IPS-20b (cell line): Measurements from ENCODE around the gene VIM.

Source experiments
- H3K27ac ChIP-seq: one replicate; pipeline ENCODE4 v1.5.1; 2013; ENCODE audit warnings: low read length
- H3K27me3 ChIP-seq: 2 replicates; pipeline ENCODE4 v1.6.1; 2013; ENCODE audit warnings: mild to moderate bottlenecking, low read length, inconsistent platforms; ENCODE audit not compliant: insufficient read depth
- H3K36me3 ChIP-seq: 2 replicates; pipeline ENCODE4 v1.6.1; 2013; ENCODE audit warnings: low read depth, mild to moderate bottlenecking, inconsistent platforms, low read length, moderate library complexity; ENCODE audit not compliant: insufficient read depth
- H3K4me1 ChIP-seq: 2 replicates; pipeline ENCODE4 v1.6.1; 2013; ENCODE audit warnings: mild to moderate bottlenecking, control low read depth, inconsistent platforms, low read length, moderate library complexity; ENCODE audit not compliant: insufficient read depth
- H3K4me3 ChIP-seq: 2 replicates; pipeline ENCODE4 v1.5.1; 2013; ENCODE audit warnings: mild to moderate bottlenecking, low read length, inconsistent platforms
- H3K9ac ChIP-seq: 2 replicates; pipeline ENCODE4 v1.6.1; 2013; ENCODE audit warnings: low read depth, mild to moderate bottlenecking, inconsistent platforms, low read length, moderate library complexity
- H3K9me3 ChIP-seq: 2 replicates; pipeline ENCODE4 v1.6.1; 2013; ENCODE audit warnings: mild to moderate bottlenecking, low read depth, low read length, inconsistent platforms; ENCODE audit not compliant: insufficient read depth

The VIM gene

DNA sequence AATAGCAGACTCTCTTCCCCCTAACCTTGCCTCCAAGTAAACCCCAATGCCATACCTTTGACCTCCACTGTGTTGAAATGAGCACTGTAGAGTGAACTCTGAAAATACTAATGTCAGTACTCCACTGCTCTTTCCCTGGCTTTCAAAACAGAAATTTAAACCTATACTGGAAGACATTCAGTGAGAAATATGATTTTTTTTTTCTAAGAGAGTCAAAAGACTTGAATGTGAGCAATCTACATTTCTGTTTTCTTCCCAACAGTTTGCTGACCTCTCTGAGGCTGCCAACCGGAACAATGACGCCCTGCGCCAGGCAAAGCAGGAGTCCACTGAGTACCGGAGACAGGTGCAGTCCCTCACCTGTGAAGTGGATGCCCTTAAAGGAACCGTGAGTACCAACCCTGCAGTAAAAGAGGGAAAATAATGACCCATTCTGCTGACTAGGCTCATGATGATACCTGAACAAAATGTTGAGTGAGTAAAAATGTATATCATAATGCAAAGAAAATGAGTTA is 6.4 kb downstream of the VIM start:
- Histone ChIP-seq H3K4me1 (peaks cover 6% of the 10 kb centered on the region; the same call in 1 of the 2 replicates), H3K27ac (no peak overlapping the region), H3K27me3 (peaks cover 3% of the 10 kb centered on the region; the same call in 1 of the 2 replicates), H3K9me3 (no peaks in the 10 kb centered on the region), H3K9ac (no peak overlapping the region), H3K36me3 (peaks cover 76% of the 10 kb centered on the region), H3K4me3 (no peak overlapping the region)

DNA sequence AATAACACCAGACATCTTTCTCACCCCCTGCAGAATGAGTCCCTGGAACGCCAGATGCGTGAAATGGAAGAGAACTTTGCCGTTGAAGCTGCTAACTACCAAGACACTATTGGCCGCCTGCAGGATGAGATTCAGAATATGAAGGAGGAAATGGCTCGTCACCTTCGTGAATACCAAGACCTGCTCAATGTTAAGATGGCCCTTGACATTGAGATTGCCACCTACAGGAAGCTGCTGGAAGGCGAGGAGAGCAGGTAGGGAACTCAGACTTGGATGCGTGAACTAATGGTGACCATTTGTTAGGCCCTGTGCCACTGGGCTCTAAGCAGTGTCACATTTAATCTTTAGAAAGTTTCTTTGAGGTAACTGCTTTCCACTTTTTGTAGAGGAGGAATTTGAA is 7.1 kb downstream of the VIM start:
- peaks cover 6% of the 10 kb centered on the region; the same call in 1 of the 2 replicates for H3K4me1 ChIP-seq
- peaks cover 76% of the 10 kb centered on the region for H3K36me3 ChIP-seq
- no peaks in the 10 kb centered on the region for H3K27me3 ChIP-seq
- H3K9me3 ChIP-seq = no peaks in the 10 kb centered on the region
- H3K4me3 ChIP-seq = no peak overlapping the region
- H3K27ac ChIP-seq = no peak overlapping the region
- H3K9ac ChIP-seq = no peak overlapping the region

DNA sequence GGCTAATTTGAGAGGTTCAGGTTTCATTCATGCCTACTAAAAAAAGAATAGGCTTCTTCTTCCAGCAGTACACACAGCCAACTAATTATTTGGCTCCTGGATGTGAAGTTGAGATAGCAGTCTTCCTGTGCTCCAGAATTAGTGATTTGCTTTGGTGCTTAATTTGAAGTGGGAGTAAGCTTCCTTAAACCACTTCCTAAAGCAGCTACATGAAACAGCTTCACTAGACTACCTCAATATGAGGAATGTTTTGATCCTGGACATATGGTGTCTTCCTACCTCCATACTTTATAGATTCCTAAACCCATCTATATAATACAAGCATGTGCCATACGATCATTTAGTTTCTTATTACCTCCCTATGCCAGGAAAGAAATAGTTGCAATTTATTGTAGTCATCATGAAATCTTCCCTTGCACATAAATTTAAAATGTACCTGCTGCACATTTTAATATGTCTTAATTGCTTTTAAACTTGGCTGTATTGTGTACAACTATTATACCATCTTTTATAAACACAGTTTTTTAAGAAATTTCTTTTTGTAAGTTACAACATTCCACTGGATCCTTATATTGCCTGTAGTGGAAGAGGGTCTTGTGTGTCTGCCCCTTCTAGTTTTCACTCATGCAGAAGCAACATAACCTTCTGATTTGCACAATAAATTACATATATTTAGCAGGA is 8.6 kb downstream of the VIM start:
- Histone ChIP-seq H3K9ac (no peak overlapping the region), H3K27ac (no peak overlapping the region), H3K9me3 (no peaks in the 10 kb centered on the region), H3K27me3 (no peaks in the 10 kb centered on the region), H3K4me1 (no peaks in the 10 kb centered on the region; the same call in 1 of the 2 replicates), H3K4me3 (no peak overlapping the region), H3K36me3 (peaks cover 65% of the 10 kb centered on the region)

DNA sequence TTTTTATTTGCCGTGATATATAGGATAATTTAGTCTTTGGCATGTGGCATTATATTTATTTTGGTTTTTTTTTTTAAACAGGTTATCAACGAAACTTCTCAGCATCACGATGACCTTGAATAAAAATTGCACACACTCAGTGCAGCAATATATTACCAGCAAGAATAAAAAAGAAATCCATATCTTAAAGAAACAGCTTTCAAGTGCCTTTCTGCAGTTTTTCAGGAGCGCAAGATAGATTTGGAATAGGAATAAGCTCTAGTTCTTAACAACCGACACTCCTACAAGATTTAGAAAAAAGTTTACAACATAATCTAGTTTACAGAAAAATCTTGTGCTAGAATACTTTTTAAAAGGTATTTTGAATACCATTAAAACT is 9.1 kb downstream of the VIM start:
- Histone ChIP-seq H3K27me3 (no peaks in the 10 kb centered on the region), H3K4me1 (no peaks in the 10 kb centered on the region), H3K4me3 (no peak overlapping the region), H3K27ac (no peak overlapping the region), H3K9me3 (no peaks in the 10 kb centered on the region), H3K36me3 (peaks cover 60% of the 10 kb centered on the region), H3K9ac (no peak overlapping the region)

DNA sequence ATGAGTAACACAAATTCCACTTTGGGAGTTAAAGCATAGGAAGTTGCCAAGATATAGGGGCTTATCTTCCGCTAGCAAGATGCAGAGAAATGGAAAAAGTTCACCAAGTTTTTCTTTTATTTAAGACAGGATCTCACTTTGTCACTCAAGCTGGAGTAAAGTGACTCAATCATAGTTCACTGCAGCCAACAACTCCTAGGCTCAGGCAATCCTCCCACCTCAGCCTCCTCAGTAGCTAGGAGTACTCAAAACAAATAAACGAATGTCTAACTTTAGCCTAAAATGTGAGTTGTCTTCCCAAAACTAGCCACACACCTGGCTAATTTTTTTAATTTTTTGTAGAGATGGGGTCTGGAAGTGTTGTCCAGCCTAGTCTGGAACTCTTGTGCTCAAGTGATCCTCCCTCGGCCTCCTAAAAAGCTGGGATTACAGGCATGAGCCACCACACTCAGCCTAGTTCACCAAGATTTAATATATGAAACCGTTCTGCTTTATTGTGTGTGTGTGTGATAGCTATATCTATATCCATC is 9.9 kb downstream of the VIM start:
- no peak overlapping the region for H3K4me3 ChIP-seq
- H3K36me3 ChIP-seq = peaks cover 52% of the 10 kb centered on the region
- H3K4me1 ChIP-seq = no peaks in the 10 kb centered on the region
- H3K27ac ChIP-seq = no peak overlapping the region
- H3K9me3 ChIP-seq = no peaks in the 10 kb centered on the region
- no peaks in the 10 kb centered on the region for H3K27me3 ChIP-seq
- H3K9ac ChIP-seq = no peak overlapping the region

DNA sequence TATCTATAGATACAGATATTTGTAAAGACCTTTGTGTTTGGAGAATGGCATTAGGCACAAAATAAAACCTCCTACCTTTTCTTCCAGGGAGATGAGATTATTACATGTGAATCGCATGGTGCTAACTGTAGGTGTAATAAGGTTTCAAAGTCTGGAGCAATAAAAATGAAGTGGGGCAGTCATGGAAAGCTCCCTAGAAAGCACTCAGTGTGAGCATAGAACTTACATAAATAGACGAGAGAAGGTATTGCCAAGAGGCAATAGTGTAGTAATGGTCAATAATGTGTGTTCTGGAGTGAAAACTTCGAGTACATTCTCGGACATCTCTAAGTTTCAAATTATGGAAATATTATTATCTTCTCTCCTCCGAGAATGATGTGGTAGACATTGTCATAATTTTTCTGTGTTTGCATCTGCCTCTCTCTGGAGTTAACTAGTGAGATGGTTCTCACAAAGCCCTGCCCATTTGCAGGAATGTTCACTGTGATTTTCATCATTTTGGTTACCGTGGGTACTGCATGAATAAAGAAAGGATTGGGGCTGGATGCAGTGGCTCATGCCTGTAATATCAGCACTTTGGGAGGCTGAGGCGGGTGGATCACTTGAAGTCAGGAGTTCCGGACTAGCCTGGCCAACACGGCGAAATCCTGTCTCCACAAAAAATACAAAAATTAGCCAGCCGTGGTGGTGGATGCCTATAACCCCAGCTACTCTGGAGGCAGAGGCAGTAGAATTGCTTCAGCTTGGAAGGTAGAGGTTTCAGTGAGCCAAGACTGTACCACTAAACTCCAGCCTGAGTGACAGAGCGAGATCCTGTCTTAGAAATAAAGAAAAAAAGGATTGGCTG is 10.6 kb downstream of the VIM start:
- Histone ChIP-seq H3K9me3 (no peaks in the 10 kb centered on the region), H3K4me1 (no peaks in the 10 kb centered on the region), H3K4me3 (no peak overlapping the region), H3K27me3 (no peaks in the 10 kb centered on the region), H3K36me3 (peaks cover 45% of the 10 kb centered on the region), H3K9ac (no peak overlapping the region), H3K27ac (no peak overlapping the region)

DNA sequence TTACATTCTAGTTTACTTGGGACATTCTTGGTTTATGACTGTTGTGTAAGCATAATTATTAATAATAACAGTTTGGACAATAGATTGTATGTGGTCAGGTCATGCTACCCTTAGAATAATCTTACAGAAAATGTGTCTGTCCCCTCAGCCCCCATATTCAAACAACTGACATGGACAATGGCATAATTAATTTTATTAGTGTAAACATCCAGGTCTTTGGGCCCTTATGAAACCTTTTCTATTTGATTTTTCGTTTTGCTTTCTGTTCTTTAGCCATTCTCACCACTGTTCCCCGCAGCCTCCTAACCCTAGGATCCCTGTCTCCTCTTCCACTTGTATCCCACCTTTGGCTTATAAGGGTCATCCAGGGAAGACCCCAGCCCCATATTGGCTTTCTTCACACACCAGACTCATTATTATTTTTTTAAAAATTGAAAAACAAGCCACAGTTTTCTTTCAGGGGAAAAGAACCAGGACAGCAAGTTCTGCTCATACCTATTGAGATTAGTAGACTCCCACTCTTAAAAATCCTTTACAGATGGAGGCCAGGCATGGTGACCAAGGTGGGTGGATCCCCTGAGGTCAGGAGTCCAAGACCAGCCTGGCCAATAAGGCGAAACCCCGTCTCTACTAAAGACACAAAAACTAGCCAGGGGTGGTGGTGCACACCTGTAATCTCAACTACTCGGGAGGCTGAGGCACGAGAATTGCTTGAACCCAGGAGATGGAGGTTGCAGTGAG is 11.5 kb downstream of the VIM start:
- no peaks in the 10 kb centered on the region for H3K9me3 ChIP-seq
- no peak overlapping the region for H3K9ac ChIP-seq
- no peak overlapping the region for H3K4me3 ChIP-seq
- no peaks in the 10 kb centered on the region for H3K4me1 ChIP-seq
- no peak overlapping the region for H3K27ac ChIP-seq
- no peaks in the 10 kb centered on the region for H3K27me3 ChIP-seq
- peaks cover 36% of the 10 kb centered on the region for H3K36me3 ChIP-seq

DNA sequence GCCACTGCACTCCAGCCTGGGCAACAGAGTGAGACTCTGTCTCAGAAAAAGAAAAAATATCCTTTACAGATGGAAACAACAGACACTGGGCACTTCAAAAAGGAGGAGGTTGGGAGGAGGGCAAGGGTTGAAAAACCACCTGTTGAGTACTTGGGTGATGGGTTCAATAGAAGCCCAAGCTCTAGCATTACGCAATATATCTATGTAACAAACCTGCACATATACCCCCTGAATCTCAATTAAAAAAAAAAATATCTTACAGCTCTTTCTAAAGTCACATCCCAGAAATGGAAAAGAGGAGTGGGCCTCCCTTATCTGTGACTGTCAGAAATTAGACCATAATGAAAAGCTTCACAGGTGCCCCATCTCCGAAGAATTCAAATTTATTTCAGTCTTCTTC is 12.1 kb downstream of the VIM start:
- no peak overlapping the region for H3K27ac ChIP-seq
- H3K4me1 ChIP-seq = no peaks in the 10 kb centered on the region
- peaks cover 30% of the 10 kb centered on the region for H3K36me3 ChIP-seq
- H3K9me3 ChIP-seq = no peaks in the 10 kb centered on the region
- H3K4me3 ChIP-seq = no peak overlapping the region
- H3K27me3 ChIP-seq = no peaks in the 10 kb centered on the region
- H3K9ac ChIP-seq = no peak overlapping the region

DNA sequence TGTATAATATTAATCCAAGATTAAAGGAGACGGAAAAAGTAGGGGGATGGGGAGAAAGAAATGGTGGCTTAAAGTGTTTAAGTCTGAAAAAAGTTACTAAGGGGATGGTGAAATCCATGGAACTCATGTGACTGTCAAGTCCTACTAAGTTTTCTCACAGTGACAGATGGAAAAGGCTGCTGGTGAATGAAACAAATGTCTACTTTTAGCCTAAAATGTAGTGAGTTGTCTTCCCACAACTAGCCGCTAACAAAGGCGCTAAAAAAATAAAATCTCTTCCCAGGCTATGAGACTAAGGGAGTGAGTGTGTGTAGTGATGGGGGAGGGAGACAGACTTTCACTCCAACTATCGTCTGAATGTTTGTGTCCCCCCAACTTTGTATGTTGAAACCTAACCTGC is 12.6 kb downstream of the VIM start:
- H3K36me3 ChIP-seq = peaks cover 25% of the 10 kb centered on the region
- no peak overlapping the region for H3K27ac ChIP-seq
- H3K4me1 ChIP-seq = no peaks in the 10 kb centered on the region
- no peak overlapping the region for H3K9ac ChIP-seq
- no peak overlapping the region for H3K4me3 ChIP-seq
- H3K9me3 ChIP-seq = no peaks in the 10 kb centered on the region
- no peaks in the 10 kb centered on the region for H3K27me3 ChIP-seq

DNA sequence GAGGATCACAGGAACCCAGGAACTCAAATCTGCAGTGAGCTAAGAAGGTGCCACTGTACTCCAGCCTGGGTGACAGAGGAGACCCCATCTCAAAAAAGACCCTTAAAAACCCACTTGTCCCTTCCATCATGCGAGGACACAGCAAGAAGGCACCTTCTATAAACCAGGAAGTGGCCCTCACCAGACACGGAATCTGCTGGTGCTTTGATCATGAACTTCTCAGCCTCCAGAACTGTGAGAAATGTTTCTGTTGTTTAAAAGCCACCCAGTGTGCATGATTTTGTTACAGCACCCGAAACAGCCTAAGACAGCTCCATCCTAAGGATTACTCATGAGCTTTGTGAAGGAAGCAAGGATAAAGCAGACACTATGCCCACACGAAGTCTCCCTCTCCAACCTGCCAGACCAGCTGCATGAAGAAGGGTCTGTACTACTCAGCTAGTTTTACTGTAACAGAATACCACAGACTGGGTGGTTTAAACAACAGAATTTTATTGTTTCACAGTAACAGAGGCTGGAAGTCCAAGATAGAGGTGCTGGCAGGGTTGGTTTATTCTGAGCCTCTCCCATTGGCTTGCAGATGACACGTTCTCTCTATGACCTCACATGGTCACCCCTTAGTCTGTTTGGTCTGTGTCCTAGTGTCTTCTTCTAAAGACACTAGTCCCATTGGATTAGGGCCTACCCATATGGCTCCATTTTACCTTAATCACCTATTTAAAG is 13.7 kb downstream of the VIM start:
- Histone ChIP-seq H3K9ac (no peak overlapping the region), H3K36me3 (peaks cover 14% of the 10 kb centered on the region), H3K27me3 (no peaks in the 10 kb centered on the region), H3K4me1 (no peaks in the 10 kb centered on the region), H3K4me3 (no peak overlapping the region), H3K9me3 (no peaks in the 10 kb centered on the region), H3K27ac (no peak overlapping the region)
